ENCODE data around the gene GALNT1.

The GALNT1 gene

GRCh38 chr18:35584735-35585134 is 3.2 kb downstream of the GALNT1 start:
- no peak overlapping the region for H3K4me3 ChIP-seq (ENCODE audit: low read depth, low read length)
- TF ChIP-seq, protein P1, sequence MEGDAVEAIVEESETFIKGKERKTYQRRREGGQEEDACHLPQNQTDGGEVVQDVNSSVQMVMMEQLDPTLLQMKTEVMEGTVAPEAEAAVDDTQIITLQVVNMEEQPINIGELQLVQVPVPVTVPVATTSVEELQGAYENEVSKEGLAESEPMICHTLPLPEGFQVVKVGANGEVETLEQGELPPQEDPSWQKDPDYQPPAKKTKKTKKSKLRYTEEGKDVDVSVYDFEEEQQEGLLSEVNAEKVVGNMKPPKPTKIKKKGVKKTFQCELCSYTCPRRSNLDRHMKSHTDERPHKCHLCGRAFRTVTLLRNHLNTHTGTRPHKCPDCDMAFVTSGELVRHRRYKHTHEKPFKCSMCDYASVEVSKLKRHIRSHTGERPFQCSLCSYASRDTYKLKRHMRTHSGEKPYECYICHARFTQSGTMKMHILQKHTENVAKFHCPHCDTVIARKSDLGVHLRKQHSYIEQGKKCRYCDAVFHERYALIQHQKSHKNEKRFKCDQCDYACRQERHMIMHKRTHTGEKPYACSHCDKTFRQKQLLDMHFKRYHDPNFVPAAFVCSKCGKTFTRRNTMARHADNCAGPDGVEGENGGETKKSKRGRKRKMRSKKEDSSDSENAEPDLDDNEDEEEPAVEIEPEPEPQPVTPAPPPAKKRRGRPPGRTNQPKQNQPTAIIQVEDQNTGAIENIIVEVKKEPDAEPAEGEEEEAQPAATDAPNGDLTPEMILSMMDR (IDR thresholded peaks at IDR 0.05; ENCODE audit: low read depth, low read length) = no peak

- TF ChIP-seq, protein P1 (IDR thresholded peaks at IDR 0.05; ENCODE audit: low read depth, low read length) = no peak
Measured at GRCh38 chr18:35585608-35586007, 4.1 kb downstream of the GALNT1 start.

GRCh38 chr18:35588122-35588521 is 6.6 kb downstream of the GALNT1 start:
- TF ChIP-seq, protein P1 (IDR thresholded peaks at IDR 0.05; ENCODE audit: low read depth, low read length) = no peak
- H3K4me3 ChIP-seq (ENCODE audit: low read depth, low read length) = no peak overlapping the region

More at GRCh38 chr18:35585608-35586007, 4.1 kb downstream of the GALNT1 start:
- no peak overlapping the region for H3K4me3 ChIP-seq (ENCODE audit: low read depth, low read length)

- no peak overlapping the region for H3K4me3 ChIP-seq (ENCODE audit: low read depth, low read length)
- TF ChIP-seq, protein P1 (IDR thresholded peaks at IDR 0.05; ENCODE audit: low read depth, low read length) = no peak
Measured at GRCh38 chr18:35588995-35589394, 7.5 kb downstream of the GALNT1 start.

DNA sequence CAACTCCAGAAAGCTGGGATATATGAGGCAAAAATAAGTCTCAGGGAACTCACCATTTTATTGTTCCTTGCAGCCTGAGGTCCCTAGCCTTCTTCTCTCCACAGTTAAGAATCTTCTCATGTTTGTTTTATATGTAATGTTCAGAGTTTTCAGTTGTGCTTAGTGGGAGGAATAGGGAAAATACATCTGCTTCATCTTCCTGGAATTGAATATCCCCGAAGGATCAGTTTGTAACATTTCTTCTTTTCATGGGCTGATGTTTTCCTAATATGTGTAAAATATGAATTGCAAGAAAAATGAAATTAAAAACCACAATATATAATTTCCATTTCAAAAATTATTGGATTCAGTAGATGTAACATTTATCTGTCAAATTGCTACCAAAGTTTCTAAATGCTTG is 8.0 kb downstream of the GALNT1 start:
- no peak overlapping the region for H3K4me3 ChIP-seq (ENCODE audit: low read depth, low read length)
- TF ChIP-seq, protein P1 (IDR thresholded peaks at IDR 0.05; ENCODE audit: low read depth, low read length) = no peak

- TF ChIP-seq, protein P1 (IDR thresholded peaks at IDR 0.05; ENCODE audit: low read depth, low read length) = no peak
Measured at GRCh38 chr18:35590935-35591334, 9.4 kb downstream of the GALNT1 start.

GRCh38 chr18:35592298-35592697 is 10.8 kb downstream of the GALNT1 start:
- TF ChIP-seq, protein P1 (IDR thresholded peaks at IDR 0.05; ENCODE audit: low read depth, low read length) = no peak
- no peak overlapping the region for H3K4me3 ChIP-seq (ENCODE audit: low read depth, low read length)

More at GRCh38 chr18:35590935-35591334, 9.4 kb downstream of the GALNT1 start:
- no peak overlapping the region for H3K4me3 ChIP-seq (ENCODE audit: low read depth, low read length)
